Left forelimb (tissue), 1 donor: Measurements from ENCODE around the gene IHH.

Source experiments
- DNase-seq: peaks from one replicate; pipeline ENCODE4 v3.0.0-alpha.2; 2018; ENCODE audit warnings: low spot score

Gene IHH

DNA sequence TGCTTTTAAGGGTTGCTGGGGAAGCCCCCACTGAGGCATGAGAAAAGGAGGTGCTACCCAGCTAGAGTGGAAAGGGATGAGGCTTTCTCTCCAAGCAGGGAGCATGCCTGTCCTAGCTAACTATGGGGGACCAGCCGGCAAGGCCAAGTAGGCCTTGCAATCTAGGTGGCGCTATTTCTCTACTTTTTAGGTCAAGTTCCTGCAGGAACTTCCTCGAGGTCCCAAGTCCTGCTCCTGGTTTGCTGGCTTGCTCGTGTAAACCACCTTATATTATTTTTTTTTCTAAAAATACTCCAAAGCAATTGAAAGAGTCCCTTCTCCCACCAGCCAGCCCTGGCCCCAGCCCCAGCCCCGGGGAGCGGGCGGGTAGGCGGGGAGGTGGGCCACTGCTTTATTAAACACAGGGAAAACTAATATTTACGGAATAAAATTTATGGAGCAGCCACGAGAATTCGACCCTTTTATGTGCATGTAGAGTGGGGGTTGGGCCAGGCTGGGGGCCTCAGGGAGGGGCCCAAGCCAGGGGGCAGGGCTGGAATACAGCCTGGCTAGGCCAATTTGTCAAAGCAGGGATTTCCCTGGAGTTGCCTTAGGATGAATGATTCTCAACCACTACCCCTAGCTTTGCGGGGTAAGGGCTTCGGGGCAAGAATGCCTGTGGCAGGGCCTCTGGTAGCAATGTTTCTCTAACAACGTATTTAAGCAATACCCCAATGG is 12.8 kb upstream of the IHH start:
- no peak for DNase-seq

DNA sequence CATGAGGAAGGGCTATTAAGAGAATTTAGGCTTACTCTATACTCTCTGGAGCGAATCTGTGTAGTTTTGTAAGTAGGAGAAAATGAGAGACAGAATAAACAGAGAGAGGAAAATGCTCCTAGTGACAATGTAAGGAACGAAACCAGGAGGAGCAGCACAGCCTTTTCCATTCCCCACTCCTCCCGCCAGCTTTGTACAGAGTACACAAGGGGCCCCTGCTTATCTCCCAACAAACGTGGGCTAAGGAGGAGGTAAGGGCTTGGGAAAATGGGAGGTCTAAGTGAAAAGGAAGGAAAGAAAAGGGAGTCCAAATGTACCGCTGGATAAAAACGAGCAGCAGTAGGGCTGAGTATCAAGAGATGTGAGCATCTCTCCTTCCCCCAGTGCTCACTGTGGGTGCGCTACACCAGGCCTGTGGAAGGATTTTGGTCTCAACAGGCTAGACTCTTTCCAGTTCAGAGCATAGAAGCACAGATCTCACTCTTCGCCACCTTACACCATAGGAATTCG is 12.1 kb upstream of the IHH start:
- no peak for DNase-seq

DNA sequence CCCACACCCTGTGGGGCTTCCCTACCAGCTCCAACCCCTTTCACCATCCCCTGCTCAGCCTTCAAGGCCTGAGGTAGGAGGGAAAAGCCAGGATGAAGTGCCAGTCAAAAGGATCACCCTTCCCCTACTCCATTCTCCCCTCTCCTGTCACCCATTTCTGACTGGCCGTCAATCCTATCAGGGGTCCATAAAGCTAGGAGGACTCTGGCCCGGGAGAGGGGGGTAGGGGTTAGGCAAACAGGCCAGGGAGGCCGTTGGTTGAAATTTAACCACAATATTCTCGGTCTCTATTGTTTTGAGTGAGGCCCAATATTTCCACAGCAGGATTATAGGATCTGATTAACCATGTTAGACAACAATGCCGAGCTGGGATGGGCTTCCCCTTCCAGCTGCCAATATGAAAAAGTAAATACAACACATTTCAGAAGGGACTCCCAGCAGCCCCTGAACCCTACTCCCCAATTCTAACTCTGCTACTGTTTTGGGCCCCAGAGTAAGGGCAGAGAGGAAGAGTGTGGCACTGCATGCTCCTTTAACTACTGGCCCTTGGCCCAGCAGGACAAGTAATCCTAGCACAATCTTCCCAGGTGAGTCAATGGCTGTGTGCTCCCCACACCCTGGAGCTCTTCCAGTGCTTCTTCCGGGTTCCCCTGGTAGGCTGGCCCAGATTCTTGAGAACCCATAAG is 10.6 kb upstream of the IHH start:
- DNase-seq = no peak

DNA sequence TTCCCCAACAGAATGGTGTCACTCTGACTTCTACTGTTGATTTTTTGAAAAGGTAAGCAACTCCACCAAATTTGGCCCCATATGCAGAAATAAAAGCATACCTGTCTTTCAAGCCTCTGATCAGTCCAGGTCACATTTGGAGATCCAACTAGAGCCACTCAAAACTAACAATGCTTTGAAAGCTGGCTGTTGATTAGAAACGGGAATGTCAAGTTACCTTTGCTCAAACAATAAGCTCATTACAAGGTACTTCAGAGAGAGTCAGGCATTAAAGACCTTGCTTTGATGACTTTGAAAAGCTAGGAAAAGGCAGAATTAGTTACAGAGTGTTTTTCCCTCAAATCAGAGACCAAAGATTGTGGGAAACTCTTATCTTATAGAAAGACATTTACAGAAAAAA is 4.8 kb upstream of the IHH start:
- DNase-seq = no peak

DNA sequence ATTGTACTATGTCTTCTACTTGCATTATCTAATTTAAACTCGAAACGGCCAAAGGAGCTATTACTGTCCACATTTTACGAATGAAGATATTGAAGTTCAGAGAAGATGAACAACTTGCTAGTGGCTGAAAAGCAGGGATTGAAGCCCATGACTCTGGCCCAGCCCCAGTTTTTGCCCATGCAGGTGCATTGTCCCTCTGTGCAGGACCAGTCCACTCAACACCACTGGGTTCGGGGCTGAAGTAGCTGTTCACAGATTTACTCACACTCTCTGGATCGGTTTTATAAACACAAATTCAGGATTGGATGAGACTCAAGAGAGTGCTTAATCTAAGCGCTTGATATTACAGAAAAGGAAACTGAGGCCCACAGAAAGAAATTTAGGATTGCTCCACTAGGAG is 1.4 kb upstream of the IHH start:
- peak; percentile 52 for DNase-seq

DNA sequence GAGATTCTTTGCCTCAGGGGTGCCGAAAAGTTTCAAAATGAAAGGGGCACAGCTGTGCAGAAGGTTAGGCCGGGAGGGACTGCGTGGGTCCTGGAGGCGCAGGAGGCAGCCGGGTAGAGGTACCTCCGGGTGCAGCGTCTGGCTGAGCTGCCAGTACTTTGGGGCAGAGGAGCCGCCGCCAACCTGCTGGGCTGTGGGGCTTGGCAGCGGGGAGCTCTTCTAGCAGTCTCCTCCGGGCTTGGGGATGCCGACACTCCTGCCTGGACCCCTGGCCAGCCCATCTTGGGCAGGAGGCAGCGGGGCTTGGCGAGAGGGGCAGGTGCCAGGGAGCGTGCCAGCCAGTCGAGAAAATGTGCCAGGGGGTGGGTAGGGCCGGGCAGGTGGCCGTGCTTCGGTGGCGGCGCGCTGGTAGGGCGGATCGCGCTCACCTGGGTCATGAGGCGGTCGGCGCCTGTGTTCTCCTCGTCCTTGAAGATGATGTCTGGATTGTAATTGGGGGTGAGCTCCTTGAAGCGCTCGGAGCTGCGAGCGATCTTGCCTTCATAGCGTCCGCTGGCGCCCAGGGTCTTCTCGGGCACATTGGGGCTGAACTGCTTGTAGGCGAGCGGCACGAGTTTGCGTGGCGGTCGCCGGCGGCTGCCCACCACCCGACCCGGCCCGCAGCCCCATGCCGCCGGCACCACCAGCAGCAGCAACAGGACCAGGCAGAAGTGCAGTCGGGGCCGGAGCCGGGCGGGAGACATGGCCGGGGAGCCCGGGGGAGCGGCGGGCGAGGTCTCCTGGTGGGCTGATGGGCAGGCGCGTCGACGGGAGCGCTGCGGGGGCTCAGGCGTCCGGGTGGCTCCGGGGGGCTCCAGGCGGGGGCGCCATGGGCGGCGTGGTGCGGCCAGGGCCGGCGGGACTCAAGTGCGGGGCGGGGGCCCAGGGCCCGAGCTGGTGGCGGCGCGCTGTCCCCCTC is 717 bp downstream of the IHH start:
- no peak for DNase-seq

DNA sequence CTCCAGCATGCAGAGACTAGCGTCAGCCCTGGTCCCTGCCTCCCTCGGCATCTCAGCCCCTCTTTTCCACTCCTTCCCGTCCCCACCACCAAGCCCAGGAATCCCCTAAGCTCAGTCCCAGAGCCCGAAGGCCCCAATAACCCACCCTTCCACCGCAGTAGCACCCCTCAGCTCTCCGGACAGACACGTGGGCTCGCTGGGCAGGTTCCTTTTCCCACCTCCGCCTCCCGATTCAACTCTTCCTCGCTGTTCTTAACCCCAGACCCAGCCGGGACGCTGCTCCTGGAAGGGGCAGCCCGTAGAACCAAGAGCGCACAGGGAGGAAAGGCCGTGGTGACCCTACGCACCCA is 1.4 kb downstream of the IHH start:
- no peak for DNase-seq

DNA sequence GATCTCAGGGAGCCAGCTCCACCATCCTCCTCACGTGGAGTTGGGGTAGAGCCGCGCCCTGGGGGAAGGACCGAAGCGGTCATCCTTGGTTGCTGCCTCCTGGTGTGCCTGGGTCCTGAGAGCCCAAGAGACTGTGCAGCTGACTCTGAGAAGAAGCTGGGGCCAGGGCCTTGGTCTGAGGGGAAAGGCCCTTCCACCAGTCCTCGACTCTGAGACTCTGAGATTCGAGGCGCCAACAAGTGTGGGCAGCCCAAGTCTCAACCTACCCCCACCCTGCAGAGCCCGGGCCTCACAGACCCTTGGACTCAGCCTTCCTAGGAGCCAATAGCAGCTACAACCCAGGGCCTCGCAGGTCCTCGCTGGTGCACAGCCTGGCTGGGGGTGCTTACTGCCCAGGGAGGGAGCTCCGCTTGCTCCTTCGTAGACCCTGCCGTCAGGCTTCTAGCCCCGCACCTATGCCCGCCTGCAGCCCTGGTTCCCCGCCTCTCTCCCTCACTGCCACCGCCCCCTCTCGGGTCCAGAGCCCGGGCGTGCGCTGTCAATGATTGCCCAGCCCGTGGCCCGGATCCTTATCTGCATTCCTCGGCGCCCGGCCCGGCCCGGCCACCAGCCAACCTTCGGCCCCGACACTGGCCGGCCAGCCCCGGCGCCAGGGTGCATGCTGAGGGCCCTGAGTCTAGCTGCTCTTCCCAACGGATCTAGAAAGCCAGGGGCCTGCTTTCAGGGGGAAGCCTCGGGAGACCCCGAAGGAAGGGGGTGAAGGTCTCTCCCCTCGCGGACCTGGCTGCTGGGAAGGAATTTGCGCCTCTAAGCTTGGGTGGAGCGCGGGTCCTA is 2.0 kb downstream of the IHH start:
- no peak for DNase-seq

DNA sequence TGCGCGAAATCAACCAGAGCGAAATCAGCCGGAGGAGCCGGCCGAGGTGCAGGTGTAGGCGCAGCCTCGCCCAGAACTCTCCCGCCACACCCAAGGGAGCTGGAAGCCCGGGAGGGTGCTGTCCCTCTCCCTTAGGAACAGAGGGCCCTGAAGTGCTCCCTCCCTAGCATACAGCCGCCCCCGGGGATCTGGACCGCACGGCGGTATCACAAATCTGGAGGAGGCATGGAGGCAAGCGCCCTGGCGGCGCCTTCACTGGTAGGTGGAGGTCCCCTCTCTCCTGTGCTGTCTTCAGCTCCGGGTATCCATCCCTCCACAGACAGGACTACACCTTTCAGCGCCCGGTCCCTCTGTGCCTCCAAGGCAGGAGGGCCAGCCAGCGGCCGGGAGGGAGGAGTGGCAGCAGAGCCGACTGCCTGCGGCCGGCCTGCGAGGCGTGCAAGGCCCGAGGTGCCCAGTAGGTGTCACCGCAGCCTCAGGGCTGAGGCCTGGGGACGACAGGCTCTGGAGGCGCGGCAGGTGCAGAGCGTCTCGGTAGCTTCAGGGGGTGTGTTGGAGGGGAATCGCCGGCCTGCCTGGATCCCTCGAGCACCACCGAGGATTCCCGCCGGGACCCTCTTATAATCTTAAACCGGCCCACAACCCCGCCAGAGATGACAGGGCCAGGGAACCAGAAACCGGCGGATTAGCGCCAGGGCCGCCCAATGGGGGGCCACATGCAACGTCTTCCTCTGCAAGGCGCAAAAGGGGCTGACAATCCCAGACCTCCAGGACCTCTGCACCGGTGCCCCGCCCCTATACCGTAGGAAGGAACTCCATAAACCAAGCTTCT is 2.8 kb downstream of the IHH start:
- DNase-seq = peak; percentile 78

DNA sequence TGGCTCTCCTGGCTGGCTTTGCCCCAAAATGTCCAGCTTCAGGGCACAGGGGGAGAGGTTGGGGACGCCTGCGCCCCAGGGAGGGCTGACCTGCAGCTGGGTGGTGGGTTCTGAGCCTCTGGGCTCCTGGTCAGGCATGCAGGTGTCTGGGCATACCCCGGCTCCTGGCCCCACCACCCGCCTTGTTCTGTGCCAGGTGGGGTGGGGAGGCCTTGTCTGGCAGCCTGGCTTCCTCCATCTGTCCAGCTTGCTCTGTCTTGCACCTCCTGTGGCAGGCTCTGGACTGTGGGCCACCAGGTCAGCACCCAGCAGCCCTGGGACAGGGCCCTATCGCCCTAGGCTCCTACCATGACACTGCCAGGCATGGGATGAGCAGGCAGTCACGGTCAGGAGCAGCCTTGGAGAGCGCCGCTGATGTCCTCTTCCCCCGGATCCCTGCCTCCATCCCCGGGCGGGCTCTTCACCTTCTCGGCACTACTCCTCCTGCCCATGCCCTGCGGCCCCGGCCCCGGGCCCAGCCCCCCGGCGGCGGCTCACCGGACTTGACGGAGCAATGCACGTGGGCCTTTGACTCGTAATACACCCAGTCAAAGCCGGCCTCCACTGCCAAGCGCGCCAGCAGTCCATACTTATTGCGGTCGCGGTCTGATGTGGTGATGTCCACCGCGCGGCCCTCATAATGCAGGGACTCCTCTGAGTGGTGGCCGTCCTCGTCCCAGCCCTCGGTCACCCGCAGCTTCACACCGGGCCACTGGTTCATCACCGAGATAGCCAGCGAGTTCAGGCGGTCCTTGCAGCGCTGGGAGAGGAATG is 3.6 kb downstream of the IHH start:
- DNase-seq = no peak

DNA sequence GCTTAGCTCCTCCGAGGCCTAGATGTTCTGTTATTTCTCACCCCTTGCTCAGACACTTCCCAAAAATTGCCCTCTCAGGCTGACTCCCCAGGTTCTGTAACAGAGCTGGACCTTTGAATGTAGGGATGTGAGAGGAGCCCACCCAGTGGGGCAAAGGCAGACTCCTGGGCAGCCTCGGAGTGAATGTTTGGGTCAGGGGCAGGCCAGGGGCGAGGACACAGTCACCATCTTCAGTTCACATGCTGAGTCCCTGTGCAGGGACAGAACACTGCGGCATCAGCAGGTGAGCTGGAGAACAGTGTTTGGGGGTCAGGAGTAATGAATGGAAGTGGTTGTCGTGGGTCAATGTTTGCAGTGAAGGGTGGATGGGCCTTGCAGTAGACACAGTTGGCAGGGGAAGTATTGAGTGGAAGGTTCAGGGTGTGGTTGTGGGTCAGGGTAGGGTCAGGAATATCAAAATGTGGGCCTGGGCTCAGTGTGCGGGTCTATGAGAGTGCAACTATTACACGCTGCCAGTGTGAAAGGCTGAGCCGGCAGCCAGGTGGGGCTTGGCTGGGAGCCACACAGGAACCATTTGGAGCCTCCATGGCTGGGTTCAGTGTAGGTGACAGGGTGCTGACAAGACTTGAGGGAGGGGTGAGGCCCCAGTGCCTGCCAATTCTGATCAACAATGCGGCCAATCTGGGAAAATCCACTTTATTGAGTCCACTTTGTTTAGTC is 4.4 kb downstream of the IHH start:
- DNase-seq = no peak

DNA sequence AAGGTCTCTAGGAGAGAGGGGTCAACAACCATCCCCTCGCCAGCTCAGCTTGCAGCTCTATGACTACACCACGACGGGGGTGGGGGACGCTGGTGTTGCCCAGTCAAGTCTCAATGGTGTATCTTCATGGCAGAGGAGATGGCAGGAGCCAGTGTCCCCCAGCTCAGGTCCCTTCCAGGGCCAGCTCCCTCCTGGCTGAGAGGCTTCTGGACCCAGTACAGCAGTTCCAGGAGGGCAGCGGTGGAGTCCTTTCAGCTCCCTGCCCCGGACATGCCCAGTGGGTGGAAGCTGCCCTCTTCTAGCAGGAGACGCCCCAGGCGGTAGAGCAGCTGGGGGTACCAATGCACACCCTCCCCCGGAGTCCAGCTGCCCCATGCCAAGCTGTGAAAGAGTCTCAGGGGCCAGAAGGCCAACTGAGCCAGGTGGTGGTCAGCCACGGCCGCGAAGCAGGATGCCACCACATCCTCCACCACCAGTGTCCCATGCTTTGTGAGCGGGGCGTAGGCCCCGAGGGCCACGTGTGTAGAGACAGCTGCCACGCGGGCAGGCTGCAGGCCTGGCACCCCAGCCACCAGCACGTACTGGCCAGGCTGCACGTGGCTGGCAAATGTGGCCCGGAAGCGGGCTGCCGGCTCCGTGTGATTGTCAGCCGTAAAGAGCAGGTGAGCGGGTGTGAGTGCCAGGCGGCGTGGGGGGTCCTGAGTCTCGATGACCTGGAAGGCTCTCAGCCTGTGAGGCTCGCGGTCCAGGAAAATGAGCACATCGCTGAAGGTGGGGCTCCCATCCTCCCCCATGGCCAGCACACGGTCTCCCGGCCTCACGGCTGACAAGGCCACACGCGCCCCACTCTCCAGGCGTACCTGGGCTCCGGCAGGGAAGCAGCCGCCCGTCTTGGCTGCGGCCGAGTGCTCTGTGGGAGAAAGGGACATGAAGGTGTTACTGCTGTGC is 5.5 kb downstream of the IHH start:
- DNase-seq = no peak

DNA sequence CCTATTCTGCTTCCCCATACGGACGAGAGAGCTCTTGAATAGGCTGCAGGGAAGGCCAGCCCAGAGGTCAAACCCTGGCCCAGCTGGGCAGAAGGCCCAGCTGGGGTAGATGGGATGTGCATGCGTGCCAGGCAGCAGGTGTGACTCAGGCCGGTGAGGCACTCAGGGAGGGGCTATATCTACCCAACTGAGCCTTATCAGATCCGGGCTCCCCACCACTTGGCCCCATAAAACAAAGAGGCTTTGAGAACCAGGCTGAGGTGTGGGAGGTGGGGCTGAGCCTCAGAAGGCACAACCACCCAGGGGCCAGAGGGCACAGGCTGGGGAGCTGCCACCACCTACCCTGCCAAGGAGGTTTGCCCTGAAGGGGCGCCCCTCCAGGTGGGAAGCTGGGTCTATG is 11.4 kb downstream of the IHH start:
- no peak for DNase-seq

DNA sequence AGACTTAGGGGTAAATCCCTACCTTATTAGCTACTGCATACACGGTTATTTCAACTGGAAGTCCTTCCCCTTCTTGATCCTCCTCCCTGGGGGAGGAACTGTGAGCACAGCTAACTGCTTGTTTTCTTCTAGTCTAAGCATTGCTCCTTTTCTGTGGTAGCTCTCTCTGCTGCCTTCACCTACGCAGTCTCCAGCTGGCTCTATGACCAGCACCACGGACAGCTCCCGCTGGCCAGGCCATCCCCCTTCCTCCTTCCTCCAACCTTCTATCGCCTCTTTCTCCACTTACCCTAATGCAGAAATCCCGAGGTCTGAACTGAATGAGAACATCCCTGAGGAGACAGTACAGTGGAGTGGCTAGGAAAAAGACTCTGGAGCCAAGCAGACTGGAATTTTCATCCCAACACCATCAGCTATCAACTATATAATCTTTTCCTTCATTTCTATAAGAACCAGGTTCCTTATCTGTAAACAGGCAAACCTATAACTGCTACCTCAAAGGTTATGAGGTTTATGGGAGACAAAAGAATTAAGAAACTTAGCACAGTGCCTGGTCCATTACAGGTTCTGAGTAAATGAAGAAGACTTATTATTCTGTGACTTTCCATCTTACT is 14.7 kb downstream of the IHH start:
- no peak for DNase-seq

DNA sequence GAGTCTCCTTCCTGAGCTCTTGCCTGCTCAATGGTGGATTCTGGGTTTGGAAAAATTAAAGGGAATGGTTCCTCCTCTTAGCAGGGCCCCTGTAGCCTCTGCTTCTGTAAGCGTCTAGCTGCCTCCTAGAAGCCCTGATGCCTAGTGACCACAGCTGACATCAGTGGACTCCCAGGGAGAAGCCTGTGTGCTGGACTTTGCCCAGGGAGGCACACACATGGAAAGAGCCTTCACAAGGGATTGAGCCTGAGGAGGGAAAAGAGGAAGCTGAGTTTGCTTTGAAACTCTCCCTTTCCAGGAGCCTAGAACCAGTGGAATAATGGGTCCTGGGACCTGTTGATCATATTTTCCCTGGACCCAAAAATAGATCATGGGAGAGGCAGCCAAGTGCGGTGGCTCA is 18.0 kb downstream of the IHH start:
- no peak for DNase-seq

DNA sequence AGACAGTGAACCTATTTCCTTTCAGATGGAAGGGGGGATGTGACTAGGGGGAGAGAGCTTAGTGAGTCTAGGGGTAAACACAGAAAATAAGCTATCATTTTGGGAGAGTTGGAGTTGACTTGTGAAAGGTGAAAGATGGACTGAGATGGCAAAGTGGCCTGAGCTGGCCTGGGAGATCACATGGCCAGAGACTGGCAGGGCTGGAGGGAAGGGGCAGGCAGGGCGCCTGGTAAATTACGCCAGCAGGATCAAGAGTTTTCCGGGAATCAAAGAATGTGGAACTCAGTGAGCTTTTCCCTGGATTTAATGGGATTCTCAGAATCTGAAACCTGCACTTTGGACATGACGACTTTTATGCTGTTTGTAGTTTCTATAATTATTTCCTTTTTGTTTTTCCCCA is 18.6 kb downstream of the IHH start:
- no peak for DNase-seq

DNA sequence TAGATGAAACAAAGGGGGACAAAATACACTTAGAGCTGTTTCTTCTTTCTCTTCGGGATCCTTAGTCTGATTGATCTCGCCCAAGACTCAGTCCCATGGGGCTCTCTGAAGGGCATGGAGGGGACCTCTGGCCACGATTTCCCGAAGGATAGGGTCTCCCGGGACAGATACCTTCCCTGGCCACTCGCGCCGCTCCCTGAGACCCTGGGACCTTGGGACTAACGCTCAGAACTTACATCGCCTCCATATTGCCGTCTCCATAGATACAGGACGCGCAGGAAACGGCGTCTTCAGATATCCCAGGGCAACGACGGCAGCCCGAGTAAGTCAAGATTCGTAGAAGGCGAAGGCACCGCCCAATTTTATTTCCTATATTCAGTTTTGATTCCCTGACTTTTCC is 19.5 kb downstream of the IHH start, which contains the start of gene CFAP65:
TSS of gene CFAP65 (minus strand) at position 265 of the 400 bp plus-strand sequence. CDS start 2,468 bp downstream, outside the sequence.
- no peak for DNase-seq

DNA sequence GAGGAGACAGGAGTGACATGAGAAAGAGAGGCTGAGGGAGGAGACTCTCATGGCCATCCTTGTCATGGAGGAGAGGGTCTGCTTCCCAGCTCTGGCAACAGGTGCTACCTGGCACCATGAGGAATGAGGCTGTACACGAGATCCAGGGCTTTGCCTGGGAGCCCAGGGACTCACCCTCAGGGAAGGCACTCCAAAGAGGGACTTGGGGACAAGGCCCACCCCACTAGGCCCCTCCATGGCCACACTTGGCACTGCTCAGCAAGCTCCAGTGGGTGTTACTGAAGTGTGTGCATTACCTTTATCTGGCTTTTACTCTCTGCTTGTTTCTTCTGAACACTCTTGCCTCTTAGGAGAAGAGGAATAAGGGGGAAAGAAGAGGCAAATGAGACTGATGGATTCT is 22.1 kb downstream of the IHH start:
- DNase-seq = no peak
